ENCODE data around the gene SCMH1. TPM values are rescaled to one million over a fixed set of nuclear protein-coding genes. Genes with fewer than 3 reads are reported as not detected.

SCMH1 gene
- total and polyA plus RNA-seq, 2 donors (not counting 3 experiments of a cell fraction or from before 2014, with no cell fraction given): 39.9 to 40.7 TPM

- H4K20me1 ChIP-seq (replicated peaks; ENCODE audit: control insufficient read depth, extremely low read depth, insufficient read depth, low read length): no peaks in the 10 kb centered on the region
- ChIA-PET POLR2A (interaction anchor here (0.7 to 1.4 kb wide), 2 partner anchors 13 to 139 kb away, joined by 4 to 5 read pairs; no protein-coding TSS in a partner anchor), CTCF (interaction anchor here (0.6 to 1.5 kb wide), 9 partner anchors 11 to 290 kb away, joined by 3 to 17 read pairs (median 3); partner anchors contain the start of gene SLFNL1)
- intact Hi-C loops (cut with micrococcal nuclease) (loop anchor here (1.0 kb wide), 1 partner anchor 218 kb away; no protein-coding TSS in a partner anchor), dilution Hi-C loops (cut with MboI; ENCODE audit: extremely low pct_ligation_motif_present, low sequenced_read_pairs) (no loop called here)
- no peaks in the 10 kb centered on the region for H3K36me3 ChIP-seq (ENCODE audit: control insufficient read depth in 2 of 2, extremely low read depth in 1 of 2, insufficient read depth in 2 of 2, low read length in 2 of 2)
- H3K4me3 ChIP-seq (replicated peaks in 1 of 3; ENCODE audit: insufficient read depth in 1 of 3, low read depth in 1 of 3, low read length in 3 of 3): peak overlapping the region; percentile 48 to 67 (median 66)
- H3K4me1 ChIP-seq (ENCODE audit: control insufficient read depth, extremely low read depth, insufficient read depth, low read length): peaks cover 42% of the 10 kb centered on the region
- H3K9ac ChIP-seq (replicated peaks; ENCODE audit: extremely low read depth, insufficient read depth, low read length): peak overlapping the region; percentile 85
- H3K9me1 ChIP-seq (replicated peaks; ENCODE audit: control insufficient read depth, extremely low read depth, insufficient read depth, low read length): peaks cover 5% of the 10 kb centered on the region
- peak overlapping the region; percentile 86 for H2AFZ ChIP-seq (ENCODE audit: low read depth, low read length)
- peak overlapping the region; percentile 84 for H3K4me2 ChIP-seq (ENCODE audit: insufficient read depth, low read length)
- peak; percentile 60 for TF ChIP-seq MYC (IDR thresholded peaks at IDR 0.05; ENCODE audit: low read depth, low read length)
- no peak for TF ChIP-seq POLR2AphosphoS5 (IDR thresholded peaks at IDR 0.05; ENCODE audit: insufficient read depth, low read depth, low read length)
- H3K79me2 ChIP-seq (ENCODE audit: control insufficient read depth, insufficient read depth, low read length): peaks cover 34% of the 10 kb centered on the region
- H3K27ac ChIP-seq (ENCODE audit: insufficient read depth, low read depth, low read length): peak overlapping the region; percentile 64
- no peak for FAIRE-seq
- DNase-seq (ENCODE audit: low read depth, low spot score): peak; percentile 31
- no peaks in the 10 kb centered on the region for H3K27me3 ChIP-seq (ENCODE audit: control insufficient read depth in 2 of 2, insufficient read depth in 2 of 2, low read length in 2 of 2)
- H3K9me3 ChIP-seq (replicated peaks; ENCODE audit: control insufficient read depth, insufficient read depth, low read length): no peaks in the 10 kb centered on the region
- TSS peak; percentile 44 for BruUV-seq (replicated peaks)
Observed at GRCh38 chr1:41240781-41241353, 1.2 kb downstream of the SCMH1 start.

- POLR2A ChIA-PET: interaction anchor here (0.7 to 1.4 kb wide), 2 partner anchors 12 to 138 kb away, joined by 4 to 5 read pairs; no protein-coding TSS in a partner anchor
- no peak overlapping the region for H3K9ac ChIP-seq (replicated peaks; ENCODE audit: extremely low read depth, insufficient read depth, low read length)
- H3K27ac ChIP-seq (ENCODE audit: insufficient read depth, low read depth, low read length): no peak overlapping the region
- H3K36me3 ChIP-seq (ENCODE audit: control insufficient read depth in 2 of 2, extremely low read depth in 1 of 2, insufficient read depth in 2 of 2, low read length in 2 of 2): no peaks in the 10 kb centered on the region
- TF ChIP-seq EZH2 (IDR thresholded peaks at IDR 0.05; ENCODE audit: borderline replicate concordance, low read depth, low read length, severe bottlenecking): no peak
- peak in 1 of 2 donors; percentile 14 for TF ChIP-seq CTCF (IDR thresholded peaks at IDR 0.05; ENCODE audit: extremely low read depth in 1 of 2, insufficient read depth in 1 of 2, low read depth in 1 of 2, low read length in 2 of 2)
- TF ChIP-seq GATA2 (IDR thresholded peaks at IDR 0.05; ENCODE audit: insufficient read depth, insufficient read length, low read depth, low read length): peak; percentile 39
- peak overlapping the region; percentile 84 for H3K4me2 ChIP-seq (ENCODE audit: insufficient read depth, low read length)
- peak; percentile 55 for FAIRE-seq
- no peaks in the 10 kb centered on the region for H3K9me3 ChIP-seq (replicated peaks; ENCODE audit: control insufficient read depth, insufficient read depth, low read length)
- no peaks in the 10 kb centered on the region for H3K27me3 ChIP-seq (ENCODE audit: control insufficient read depth in 2 of 2, insufficient read depth in 2 of 2, low read length in 2 of 2)
- peaks cover 42% of the 10 kb centered on the region for H3K4me1 ChIP-seq (ENCODE audit: control insufficient read depth, extremely low read depth, insufficient read depth, low read length)
- CTCF ChIA-PET: interaction anchor here (0.6 to 1.6 kb wide), 10 partner anchors 10 to 289 kb away, joined by 3 to 17 read pairs (median 3); partner anchors contain the start of gene SLFNL1
- H3K4me3 ChIP-seq (replicated peaks in 1 of 3; ENCODE audit: insufficient read depth in 1 of 3, low read depth in 1 of 3, low read length in 3 of 3): peak overlapping the region in 1 of 3 experiments; percentile 48
- dilution Hi-C loops (cut with MboI; ENCODE audit: extremely low pct_ligation_motif_present, low sequenced_read_pairs): no loop called here
- peaks cover 34% of the 10 kb centered on the region for H3K79me2 ChIP-seq (ENCODE audit: control insufficient read depth, insufficient read depth, low read length)
- no peaks in the 10 kb centered on the region for H4K20me1 ChIP-seq (replicated peaks; ENCODE audit: control insufficient read depth, extremely low read depth, insufficient read depth, low read length)
- no TSS peak for BruUV-seq (replicated peaks)
- DNase-seq (ENCODE audit: low read depth, low spot score): peak; percentile 65
- no peak overlapping the region for H2AFZ ChIP-seq (ENCODE audit: low read depth, low read length)
- peaks cover 5% of the 10 kb centered on the region for H3K9me1 ChIP-seq (replicated peaks; ENCODE audit: control insufficient read depth, extremely low read depth, insufficient read depth, low read length)
- intact Hi-C loops (cut with micrococcal nuclease): loop anchor here (1.0 kb wide), 1 partner anchor 217 kb away; no protein-coding TSS in a partner anchor
Observed at GRCh38 chr1:41239988-41240610, 2.0 kb downstream of the SCMH1 start.

Measured in endothelial cell of umbilical vein (primary cell).